Osteocyte (in vitro differentiated cells): Measurements from ENCODE around the gene PTTG1IP. TPM values are rescaled to one million over a fixed set of nuclear protein-coding genes. Genes with fewer than 3 reads are reported as not detected.
"Not testable (repeated sequence)": the region's sequence is repeated elsewhere in the genome, so short reads cannot be mapped to it uniquely, and the experiment has no call there.

Source experiments
- DNase-seq: peaks from one replicate; pipeline ENCODE4 v3.0.0; 2021; ENCODE audit warnings: mixed read lengths; ENCODE audit not compliant: unreplicated experiment; ENCODE audit errors: extremely low spot score
- H3K27ac Mint-ChIP-seq: one replicate; pipeline ENCODE4 v1.8.0; 2021; ENCODE audit warnings: mild to moderate bottlenecking, mixed read lengths; ENCODE audit not compliant: unreplicated experiment
- H3K27me3 Mint-ChIP-seq: one replicate; pipeline ENCODE4 v1.8.0; 2021; ENCODE audit warnings: mixed read lengths; ENCODE audit not compliant: unreplicated experiment
- H3K36me3 Mint-ChIP-seq: one replicate; pipeline ENCODE4 v1.8.0; 2021; ENCODE audit warnings: mixed read lengths; ENCODE audit not compliant: unreplicated experiment
- H3K4me1 Mint-ChIP-seq: one replicate; pipeline ENCODE4 v1.8.0; 2021; ENCODE audit warnings: mixed read lengths; ENCODE audit not compliant: unreplicated experiment
- H3K4me3 Mint-ChIP-seq: one replicate; pipeline ENCODE4 v1.8.0; 2021; ENCODE audit warnings: mild to moderate bottlenecking, moderate library complexity, mixed read lengths; ENCODE audit not compliant: unreplicated experiment
- H3K9me3 Mint-ChIP-seq: one replicate; pipeline ENCODE4 v1.8.0; 2021; ENCODE audit warnings: mixed read lengths; ENCODE audit not compliant: unreplicated experiment
- CTCF ChIP-seq: fragments of 200-600 bp; sonication (generic); IDR thresholded peaks from 2 replicates; pipeline ENCODE4 v1.5.0; 2021; ENCODE audit warnings: antibody characterized with exemption, mild to moderate bottlenecking, moderate library complexity
- total RNA-seq: library from RNA; stranded (reverse); gene quantifications from 2 replicates; pipeline ENCODE4 v1.2.1, GENCODE V29; 2021

The PTTG1IP gene
- total RNA-seq, 1 donor from 2014 or later: 318 TPM

- H3K4me3 Mint-ChIP-seq: no peak overlapping the region
- no peaks in the 10 kb centered on the region for H3K9me3 Mint-ChIP-seq
- no peaks in the 10 kb centered on the region for H3K36me3 Mint-ChIP-seq
- peaks cover 12% of the 10 kb centered on the region for H3K4me1 Mint-ChIP-seq
- no peak for DNase-seq
- peaks cover 6% of the 10 kb centered on the region for H3K27me3 Mint-ChIP-seq
- no peak overlapping the region for H3K27ac Mint-ChIP-seq
- TF ChIP-seq CTCF: no peak
These were observed 37.9 kb downstream of the PTTG1IP start for GRCh38 chr21:44835647-44835973.

GRCh38 chr21:44834951-44835646, 38.4 kb downstream of the PTTG1IP start:
- Mint-ChIP-seq H3K27ac (no peak overlapping the region), H3K4me3 (no peak overlapping the region), H3K9me3 (no peaks in the 10 kb centered on the region), H3K4me1 (peaks cover 12% of the 10 kb centered on the region), H3K27me3 (peaks cover 6% of the 10 kb centered on the region), H3K36me3 (no peaks in the 10 kb centered on the region)
- no peak for DNase-seq
- TF ChIP-seq CTCF: no peak

GRCh38 chr21:44834231-44834950, 39.1 kb downstream of the PTTG1IP start:
- H3K27me3 Mint-ChIP-seq: peaks cover 8% of the 10 kb centered on the region

GRCh38 chr21:44833663-44834062, 39.8 kb downstream of the PTTG1IP start:
- no peak for TF ChIP-seq CTCF

More at GRCh38 chr21:44834231-44834950, 39.1 kb downstream of the PTTG1IP start:
- Mint-ChIP-seq H3K36me3 (no peaks in the 10 kb centered on the region), H3K27ac (no peak overlapping the region), H3K4me3 (no peak overlapping the region), H3K9me3 (peaks cover 6% of the 10 kb centered on the region), H3K4me1 (peaks cover 12% of the 10 kb centered on the region)
- no peak for DNase-seq
- no peak for TF ChIP-seq CTCF

GRCh38 chr21:44832516-44833255, 40.8 kb downstream of the PTTG1IP start:
- H3K27ac Mint-ChIP-seq, DNase-seq, H3K36me3 Mint-ChIP-seq, H3K27me3 Mint-ChIP-seq, H3K4me3 Mint-ChIP-seq: not testable (repeated sequence)
- peaks cover 21% of the 10 kb centered on the region for H3K9me3 Mint-ChIP-seq
- H3K4me1 Mint-ChIP-seq: peaks cover 12% of the 10 kb centered on the region

More at GRCh38 chr21:44833663-44834062, 39.8 kb downstream of the PTTG1IP start:
- no peak for DNase-seq
- H3K4me1 Mint-ChIP-seq: peaks cover 12% of the 10 kb centered on the region
- H3K9me3 Mint-ChIP-seq: peaks cover 11% of the 10 kb centered on the region
- H3K4me3 Mint-ChIP-seq: no peak overlapping the region
- peaks cover 8% of the 10 kb centered on the region for H3K27me3 Mint-ChIP-seq
- H3K27ac Mint-ChIP-seq: no peak overlapping the region
- H3K36me3 Mint-ChIP-seq: no peaks in the 10 kb centered on the region
